Stimulated activated CD8-positive, alpha-beta memory T cell treated with anti-CD3 and anti-CD28 coated beads, Interleukin-7, amount 100 ng/mL, for 4 hours (primary cell): ENCODE data around the gene RERE.
"Not testable (repeated sequence)": the region's sequence is repeated elsewhere in the genome, so short reads cannot be mapped to it uniquely, and the experiment has no call there.

ENCODE experiments used
- DNase-seq, 2 donors: peaks; one replicate each; pipeline ENCODE4 v3.0.0-alpha.2; 2020; ENCODE audit warnings: low read depth in 2 of 2

RERE gene

DNA sequence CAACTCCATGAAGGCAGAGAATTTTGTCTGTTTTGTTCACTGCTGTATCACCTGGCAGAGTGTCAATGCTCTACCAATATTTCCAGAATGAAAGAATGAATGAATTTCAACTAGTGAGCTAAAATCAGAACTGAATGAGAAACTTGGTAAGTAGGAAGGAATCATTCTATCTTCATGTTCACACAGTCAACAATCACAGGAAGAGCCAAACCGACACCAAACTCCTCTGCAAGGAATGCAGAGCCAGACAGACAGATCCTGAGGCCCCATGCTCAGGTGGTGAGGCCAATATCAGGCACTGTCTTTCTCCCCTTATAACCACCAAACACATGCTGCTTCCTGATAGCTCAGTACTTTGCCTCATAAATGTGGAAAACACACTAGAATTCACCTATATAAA lies 360.4 kb downstream of the RERE start:
- DNase-seq = no peak

DNA sequence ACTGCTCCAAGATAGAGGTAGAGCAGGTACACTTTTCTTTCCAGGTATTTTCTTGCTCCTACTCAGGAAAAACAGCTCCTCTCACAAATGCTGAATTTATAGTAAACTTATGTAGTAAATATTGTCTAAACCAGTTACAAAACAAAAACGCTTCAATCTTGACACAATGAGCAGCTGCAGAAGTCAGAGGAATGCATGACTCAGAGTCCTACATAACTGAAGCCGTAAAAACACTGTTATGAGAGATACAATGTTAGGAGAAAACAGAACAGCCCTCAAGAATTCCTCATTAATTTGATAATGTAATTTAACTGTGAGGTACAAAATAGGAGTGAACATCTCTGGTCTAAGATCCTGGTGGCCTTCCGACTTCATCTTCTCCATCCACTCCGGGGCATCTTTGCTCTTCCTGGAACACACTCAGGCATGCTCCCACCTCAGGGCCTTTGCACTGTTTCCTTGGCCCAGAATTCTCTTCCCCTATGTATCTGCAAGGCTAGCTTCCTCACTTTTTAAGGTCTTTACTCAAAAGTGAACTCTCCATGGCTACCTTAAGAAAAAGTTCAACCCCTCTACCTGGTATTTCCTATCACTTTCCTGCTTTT lies 361.0 kb downstream of the RERE start:
- no peak for DNase-seq

DNA sequence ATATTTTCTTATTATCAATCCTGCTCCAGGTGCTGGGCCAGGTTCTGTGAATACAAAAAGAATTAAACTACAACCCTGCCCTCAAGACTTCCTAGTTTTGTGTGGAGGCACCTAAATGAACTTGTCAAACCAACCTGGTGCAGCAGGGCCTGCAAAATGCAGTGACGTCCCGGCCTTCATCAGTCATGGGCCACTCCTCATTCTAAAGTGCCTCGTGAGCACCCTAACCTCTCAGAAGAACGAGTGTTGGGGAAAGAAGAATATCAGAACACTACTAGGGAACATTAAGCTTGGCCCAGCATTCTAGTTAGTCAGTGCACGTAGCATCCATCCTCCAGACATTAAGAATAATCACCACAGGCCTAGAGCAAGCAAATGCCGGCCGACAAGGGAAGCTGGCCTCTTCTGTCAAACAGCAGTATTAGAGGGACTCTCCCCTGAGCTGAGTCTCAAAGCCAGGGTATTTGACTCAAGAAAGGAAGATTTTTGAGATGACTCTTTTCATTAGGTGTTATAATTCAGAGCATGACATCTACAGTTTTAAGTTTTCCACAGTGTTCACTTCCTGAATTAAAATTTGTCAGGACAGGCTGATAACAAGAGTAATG lies 361.6 kb downstream of the RERE start:
- no peak for DNase-seq

DNA sequence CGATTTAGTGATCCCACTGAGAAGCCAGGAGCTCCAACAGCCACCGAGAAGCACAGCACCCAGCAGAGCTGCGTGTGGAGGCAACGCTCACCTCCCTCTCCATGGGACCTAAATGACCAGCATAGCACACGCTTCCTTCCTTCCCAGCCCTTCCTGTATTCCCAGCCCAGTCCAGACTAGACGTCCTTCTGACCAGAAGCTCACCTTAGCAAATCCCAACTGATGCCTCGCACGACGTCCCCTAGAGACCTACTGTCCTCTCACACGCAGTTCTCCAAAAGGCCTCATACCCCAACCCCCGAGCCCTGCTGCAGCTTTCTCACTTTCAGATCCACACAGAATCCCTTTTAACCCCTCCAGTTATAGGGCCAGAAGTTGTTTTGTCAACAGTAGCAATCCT lies 367.1 kb downstream of the RERE start:
- no peak for DNase-seq

DNA sequence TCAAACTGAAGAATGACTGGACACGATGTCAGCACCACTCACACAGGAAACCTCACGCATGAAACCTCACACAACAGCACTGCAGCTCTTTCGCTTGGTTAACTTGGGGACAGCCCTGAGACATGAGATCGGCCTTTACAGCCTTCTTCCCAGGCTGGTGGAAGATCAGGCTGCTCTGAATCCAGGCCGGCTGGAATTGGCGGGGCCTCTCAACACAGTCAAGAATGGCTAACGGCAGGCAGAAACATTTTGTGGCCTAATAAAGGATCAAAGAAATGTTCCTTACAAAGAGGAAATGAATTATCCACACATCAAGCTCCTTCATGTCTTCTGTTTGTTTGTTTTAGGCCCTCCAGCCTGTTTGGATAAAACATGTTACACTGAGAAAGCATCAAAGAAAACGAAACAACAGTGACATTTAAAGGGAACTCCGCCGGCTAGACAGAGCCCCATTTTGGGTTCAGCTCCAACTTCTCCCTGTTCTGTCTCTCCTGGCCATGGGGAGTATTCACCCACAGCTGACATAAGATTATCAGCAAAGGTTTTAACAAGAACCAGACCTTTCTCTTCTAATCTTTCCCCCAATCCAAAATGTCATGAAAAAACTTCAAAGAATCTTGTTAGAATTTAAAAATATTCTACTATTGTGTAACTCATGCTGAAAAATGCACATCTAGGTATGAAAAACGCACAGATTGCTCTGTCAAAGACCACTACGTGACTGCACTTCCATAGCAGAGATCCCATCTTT lies 368.4 kb downstream of the RERE start:
- no peak for DNase-seq

DNA sequence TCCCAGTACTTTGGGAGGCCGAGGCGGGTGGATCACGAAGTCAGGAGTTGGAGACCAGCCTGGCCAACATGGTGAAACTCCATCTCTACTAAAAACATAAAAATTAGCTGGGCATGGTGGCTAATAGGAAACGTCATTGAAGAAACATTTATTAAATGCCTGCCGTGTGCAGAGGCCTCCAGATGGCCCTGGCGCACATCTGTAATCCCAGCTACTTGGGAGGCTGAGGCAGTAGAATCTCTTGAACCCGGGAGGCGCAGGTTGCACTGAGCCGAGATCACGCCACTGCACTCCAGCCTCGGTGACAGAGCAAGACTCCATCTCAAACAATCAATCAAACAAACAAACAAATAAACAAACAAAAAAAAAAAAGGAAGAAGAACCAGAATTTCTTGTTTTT lies 368.9 kb downstream of the RERE start:
- not testable (repeated sequence) for DNase-seq

DNA sequence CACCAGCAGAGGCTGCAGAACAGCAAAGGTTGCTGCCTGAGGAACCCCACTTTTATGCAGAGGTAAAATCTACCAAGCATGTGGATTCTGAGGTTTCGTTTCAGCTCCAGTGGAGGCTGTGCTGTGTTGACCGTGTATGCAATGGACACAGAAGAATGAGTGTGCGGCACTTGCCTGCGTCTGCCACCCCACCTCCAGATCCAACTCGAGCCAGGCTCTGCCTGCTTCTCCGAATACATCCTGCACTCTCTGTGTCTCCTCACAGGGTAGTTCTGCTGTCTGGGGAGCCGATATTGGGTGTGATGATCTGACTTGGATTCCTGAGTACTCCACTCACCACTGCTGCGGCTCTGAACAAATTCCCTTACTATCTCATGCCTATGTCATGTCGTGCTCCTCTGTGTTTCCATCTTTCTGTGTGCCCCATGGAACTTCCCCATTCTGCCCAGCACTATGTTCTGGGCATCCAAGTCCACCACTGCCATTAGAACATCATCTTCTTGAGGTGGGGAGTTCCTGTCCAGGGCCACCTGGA lies 369.8 kb downstream of the RERE start:
- no peak for DNase-seq

DNA sequence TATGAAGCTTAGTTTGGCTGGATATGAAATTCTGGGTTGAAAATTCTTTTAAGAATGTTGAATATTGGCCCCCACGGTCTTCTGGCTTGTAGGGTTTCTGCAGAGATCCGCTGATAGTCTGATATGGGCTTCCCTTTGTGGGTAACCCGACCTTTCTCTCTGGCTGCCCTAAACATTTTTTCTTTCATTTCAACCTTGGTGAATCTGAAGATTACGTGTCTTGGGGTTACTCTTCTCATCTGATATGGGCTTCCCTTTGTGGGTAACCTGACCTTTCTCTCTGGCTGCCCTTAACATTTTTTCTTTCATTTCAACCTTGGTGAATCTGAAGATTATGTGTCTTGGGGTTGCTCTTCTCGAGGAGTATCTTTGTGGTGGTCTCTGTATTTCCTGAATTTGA lies 371.3 kb downstream of the RERE start:
- DNase-seq = not testable (repeated sequence)

DNA sequence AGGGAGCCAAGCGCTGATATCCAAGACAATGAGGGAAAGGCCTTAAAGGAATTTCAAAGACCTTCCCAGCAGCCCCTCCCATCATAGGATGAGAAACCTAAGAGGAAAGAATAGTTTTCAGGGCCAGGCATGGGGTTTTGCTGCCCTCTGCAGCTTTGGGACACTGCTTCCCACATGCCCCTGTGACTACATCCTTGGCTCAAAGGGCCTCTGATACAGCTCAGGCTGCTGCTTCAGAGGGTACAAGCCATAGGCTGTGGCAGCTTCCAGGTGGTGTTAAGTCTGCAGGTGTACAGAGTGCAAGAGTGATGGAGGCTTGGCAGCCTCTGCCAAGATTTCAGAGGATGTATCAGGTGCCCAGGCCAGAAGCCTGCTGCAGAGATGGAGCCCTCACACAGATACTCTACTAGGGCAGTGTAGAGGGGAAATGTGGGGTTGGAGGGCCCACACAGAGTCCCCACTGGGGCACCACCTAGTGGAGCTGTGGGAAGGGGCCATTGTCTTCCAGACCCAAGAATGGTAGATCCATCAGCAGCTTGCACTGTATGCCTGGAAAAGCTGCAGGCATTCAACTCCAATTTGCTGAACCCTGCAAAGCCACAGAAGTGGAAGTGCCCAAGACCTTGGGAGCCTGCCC lies 373.8 kb downstream of the RERE start:
- no peak for DNase-seq

DNA sequence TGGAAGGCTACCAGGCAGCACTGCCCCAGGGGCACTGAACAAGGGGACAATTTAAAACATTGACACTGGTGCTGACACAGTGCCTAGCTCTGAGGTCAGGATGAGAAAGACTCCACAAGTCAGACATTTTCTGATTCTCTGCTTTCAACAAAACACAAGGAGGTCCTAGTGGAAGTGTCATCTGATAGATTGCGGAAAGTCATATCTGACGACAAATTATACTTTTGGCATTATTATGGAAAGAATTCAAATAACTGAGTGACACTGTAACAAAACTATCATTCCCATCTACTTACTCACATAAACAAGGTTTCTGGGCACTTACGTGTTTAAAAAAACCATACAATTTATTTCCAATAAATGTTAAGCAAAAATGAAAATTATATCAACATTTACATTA lies 376.0 kb downstream of the RERE start:
- no peak for DNase-seq

DNA sequence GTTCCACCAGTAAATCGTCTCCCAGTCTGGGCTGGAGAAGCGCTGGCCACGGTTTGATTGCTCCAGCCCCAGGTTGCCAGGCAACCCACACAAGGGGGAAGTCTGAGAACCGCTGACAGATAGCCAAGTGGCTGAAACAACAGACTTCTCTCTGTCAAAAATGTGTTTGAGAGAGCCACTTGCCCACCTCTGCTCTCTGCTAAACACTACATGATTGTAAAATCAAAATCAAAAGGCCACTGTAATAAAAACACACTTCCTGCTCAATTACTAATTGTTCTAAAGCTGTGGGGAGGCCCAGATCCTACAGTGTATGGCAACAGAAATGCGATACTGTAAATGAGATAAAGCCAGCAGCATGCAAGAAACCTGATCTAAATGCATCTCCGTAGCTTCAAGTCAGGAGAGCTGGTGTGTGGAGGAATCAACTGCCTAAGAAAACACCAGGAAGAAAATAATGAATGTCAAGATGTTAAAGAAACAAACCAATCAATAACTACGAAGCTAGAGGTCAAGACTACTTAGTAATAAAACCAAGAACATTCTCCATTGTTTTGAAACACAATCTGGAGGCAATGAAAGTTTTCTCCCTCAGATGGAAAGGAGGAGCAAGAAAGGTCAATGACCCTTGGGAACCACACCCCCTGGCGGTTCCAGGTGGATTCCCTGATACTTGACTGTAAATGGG lies 378.3 kb downstream of the RERE start:
- no peak for DNase-seq

DNA sequence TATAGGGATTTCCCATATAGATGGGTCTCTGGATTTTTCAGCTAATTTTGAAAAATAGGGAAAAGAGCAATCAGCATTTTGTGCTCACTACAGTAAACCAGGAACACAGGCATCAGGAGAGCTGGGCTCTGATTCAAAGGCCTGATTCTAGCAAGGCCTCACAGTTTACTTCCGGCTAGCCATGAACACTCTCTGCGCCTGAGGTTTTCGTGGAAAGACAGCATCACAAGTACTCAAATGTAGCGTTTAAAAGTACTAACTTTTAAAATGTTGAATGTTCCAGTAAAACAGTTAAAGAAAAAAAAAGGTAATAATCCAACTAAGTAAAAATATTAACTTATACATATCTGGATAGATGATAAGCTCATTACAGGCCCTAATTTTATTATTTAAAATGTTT lies 379.0 kb downstream of the RERE start:
- DNase-seq = no peak

DNA sequence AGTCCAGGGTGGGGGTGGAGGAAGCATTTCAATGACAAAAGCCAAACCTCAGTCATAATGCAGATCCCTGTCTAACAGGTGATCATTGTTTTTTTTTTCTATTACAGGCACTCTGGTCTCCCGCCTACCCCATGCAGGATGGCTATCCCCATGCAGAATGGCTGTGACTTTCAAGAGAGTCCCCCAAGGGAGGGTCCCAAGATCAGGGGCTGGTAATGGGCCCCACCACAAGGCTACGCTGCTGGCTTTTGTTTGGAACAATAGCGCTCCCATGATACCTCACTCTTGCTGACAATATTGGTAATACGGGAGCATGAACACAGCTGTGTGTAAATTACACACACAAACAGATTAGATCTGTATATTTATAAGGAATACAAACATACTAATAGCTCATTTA lies 380.1 kb downstream of the RERE start:
- DNase-seq = no peak

DNA sequence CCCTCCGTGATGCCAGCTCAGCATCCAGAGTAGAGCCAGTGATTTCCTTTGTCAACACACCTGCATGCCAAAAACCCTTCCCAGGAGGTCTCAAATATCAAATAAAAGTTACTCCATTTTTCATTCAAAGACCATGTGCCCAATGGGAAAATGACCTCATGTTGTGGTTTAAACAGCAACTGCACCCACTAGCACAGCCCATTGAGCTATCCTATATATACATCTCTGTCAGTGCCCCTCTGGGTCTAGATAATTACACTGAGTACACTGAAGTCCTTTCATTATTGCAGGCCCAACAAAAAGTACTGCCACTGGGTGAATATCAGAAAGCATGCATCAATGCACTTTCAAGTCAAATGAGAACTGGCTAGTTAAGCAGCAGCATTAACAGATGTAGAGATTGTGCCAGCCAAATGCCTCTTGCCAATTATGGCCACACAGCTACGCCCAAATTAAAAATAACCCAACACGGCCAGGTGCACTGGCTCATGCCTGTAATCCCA lies 381.8 kb downstream of the RERE start:
- no peak for DNase-seq

DNA sequence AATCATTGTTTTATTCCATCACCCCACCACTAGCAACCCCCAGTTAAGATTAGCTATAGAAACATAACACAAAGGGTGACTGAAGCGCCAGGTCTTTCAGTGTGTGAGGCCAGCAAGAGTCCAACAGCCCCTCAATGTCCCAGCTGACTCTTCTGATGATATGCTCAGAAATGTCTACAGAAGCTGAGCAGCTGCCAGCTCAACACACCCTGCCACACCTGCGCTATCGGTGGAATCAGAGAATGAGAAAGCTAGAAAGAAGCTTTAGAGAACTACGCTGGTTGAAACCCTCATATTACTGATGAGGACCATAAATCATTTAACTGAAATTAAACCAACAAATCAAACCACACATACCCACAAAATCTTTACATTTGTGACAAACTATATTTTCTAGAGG lies 383.3 kb downstream of the RERE start:
- no peak for DNase-seq

DNA sequence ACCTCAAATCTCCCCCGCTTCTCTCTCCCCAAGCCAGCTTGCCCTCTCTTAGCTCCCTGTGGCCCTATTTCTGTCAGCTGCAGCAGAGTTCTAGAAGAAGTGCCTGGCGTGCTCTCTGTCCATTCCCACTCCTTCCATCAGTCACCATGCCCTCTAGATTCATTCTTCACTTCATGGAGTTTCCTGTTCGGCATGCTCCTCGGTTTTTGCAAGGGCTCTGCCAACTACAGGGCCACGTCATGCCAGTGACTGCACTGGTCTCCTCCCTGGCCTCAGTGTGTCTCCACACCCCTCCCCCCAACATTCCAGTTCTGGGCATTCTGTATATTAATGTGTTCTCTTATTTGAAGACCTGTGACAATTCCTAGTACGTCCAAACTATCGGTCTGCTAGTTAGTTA lies 385.7 kb downstream of the RERE start:
- DNase-seq = no peak

DNA sequence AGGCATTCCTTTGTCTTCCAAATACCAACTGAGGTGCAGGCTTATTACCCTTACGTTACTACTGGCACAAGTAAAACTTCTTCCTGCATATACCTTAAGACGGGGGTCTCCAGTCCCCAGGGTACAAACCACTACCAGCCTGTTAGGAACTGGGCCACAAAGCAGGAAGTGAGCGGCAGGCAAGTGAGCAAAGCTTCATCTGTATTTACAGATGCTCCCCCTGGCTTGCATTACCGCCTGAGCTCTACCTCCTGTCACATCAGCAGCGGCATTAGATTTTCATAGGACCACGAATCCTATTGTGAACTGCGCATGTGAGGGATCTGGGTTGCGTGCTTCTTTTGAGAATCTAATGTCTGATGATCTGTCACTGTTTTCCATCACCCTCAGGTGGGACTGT lies 386.4 kb downstream of the RERE start:
- no peak for DNase-seq

DNA sequence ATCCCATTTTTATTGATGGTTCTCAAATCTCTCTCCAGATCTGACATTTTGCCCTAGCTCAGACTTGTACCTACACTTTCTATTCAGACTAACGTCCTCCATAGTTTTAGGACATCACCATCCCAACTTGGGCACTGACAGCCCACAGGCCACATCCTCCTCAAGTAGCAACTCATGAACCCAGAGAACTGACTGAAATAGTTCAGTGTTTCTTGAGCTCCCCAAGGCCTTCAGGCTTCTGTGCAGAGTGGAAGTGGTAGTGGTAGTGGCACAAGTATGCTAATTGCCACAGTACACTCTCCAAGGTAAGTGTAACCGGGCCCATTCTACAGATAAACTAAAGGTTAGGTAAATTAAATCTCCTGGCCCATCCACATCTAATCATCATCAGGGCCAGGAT lies 387.0 kb downstream of the RERE start:
- DNase-seq = no peak

DNA sequence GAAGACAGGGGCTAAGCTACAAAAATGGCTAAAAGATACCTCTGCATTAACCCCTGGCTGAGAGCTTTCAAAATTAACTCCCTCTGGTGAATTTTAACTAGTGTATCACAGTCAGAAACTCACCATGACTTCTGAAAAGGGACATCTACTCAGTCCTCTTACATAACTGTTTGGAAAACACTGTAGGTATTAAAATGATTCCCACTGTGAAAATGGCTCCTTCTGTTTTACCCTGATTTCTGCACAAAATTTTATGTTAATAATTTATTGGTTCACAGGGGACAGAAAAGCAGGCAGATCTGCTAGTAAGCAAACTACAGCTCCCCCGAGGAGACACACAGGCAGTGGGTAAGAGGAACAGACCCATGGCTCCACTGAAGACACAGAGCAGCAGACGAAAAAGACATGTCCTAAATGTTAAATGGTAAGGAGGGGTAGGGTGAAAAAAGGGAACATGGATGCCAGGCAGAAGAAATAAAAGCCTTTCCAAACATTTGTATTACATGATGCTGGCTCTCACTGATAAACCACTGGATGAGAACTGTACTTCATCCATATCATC lies 387.8 kb downstream of the RERE start:
- DNase-seq = no peak

DNA sequence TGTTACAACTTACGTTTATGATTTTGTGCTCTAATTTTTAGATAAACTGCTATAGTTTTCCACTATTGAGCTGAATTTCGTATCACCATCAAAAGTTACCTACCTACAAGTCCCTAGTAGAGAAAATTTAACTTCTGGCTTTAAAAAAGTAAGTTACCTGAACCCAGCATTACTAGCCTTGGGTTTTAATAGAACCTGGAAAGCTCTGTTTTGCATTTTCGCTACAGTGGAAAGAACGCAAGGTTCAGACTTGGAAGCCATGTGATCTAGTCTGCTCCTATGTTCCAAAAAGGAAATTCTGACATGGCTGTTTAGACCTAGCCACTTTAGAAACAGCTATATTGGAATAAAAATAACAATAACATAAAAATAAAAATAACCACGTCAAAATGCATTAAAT lies 389.0 kb downstream of the RERE start:
- DNase-seq = no peak

DNA sequence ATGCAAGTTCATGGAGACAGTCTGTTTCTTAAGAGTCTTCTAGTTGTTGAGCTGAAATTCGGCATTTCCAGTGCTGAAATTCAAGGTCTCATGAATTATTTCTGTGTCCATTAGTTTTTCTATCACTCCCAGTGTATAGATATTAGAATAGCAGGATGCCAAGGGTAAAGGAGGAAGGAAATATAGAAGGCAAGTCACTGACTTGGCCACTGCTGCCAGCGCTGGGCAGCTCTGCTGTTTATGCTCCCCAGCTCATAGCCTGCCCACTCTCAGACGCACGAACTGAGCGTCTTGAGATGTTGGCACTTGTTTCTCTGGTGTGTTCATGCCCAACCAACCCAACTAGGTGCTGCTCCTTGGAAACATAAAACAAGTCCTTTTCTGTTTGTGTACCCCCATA lies 389.5 kb downstream of the RERE start:
- no peak for DNase-seq

DNA sequence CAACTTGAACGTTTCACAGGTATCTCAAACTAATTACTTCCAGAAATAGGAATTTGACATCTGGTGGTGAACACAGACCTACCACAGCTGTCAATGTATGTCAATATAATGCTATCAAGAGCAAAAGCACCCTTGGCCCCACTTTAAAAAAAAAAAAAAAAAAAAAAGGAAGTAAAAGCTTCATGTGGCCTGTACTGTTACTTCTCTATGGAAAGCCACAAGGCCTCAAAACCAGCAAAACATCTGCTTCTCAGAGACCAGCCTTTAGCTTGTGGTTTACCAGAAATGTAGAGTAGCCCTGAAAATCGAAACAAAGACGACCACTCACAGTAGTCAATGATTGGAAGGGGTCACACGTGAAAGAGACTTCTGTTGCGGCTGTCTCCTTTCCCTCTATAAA lies 389.9 kb downstream of the RERE start:
- no peak for DNase-seq
